HEK293T (cell line): ENCODE measurements around the gene PSMD5.

Source experiments
- ARNT ChIP-seq: fragments of 450-650 bp; IDR thresholded peaks from 2 replicates; pipeline ENCODE4 v1.6.1; 2017; ENCODE audit warnings: mild to moderate bottlenecking
- BHLHE40 ChIP-seq: fragments of 450-650 bp; IDR thresholded peaks from 2 replicates; pipeline ENCODE4 v1.6.1; 2016; ENCODE audit warnings: mild to moderate bottlenecking, moderate library complexity, borderline replicate concordance
- ELF4 ChIP-seq: fragments of 450-650 bp; IDR thresholded peaks from 2 replicates; pipeline ENCODE4 v1.6.1; 2017; ENCODE audit warnings: antibody characterized with exemption
- FOXA1 ChIP-seq: fragments of 450-650 bp; IDR thresholded peaks from 2 replicates; pipeline ENCODE4 v1.6.1; 2016; ENCODE audit warnings: mild to moderate bottlenecking
- PKNOX1 ChIP-seq: fragments of 450-650 bp; IDR thresholded peaks from 2 replicates; pipeline ENCODE4 v1.6.1; 2016

DNA sequence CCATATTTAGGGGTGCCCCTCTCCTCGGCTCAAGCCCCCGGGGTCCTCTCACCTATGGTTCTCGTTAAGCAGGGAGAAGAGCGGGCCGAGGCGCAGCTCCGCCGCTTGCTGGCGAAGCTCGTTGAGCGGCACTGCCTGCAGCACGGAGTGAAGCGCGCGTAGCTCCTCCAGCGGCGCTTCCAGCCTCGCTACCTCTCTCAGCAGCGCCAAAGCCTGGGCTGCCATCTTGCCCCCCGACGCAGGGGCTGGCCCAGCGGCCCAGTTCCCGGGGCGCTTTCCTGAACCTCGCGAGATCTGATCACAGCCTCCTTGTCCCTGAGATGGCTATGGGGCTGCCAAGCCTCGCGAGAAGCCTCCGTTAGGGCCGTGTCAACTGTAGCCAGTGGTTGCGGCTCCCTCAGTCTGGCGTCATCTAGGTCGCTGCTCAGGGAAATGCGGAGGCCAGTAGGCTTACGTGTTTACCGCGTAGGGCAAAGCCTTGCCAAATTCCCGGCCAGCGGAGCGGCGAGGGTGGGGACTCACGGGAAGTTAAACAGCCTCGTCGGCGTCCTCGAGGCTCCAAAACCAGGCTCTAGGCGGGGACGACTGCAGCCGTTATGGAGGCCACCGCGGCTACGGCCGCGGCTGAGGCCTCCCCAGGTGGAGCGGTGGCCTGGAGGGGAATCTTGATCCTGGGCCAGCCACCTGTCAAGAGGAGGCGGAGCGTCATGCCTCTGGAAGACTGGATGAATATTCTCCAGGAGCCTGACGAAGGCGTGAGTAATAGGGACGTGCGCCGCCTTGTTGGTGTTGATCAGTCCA lies at the start of gene PSMD5:
- TF ChIP-seq PKNOX1, result no peak
- TF ChIP-seq FOXA1, result no peak
- TF ChIP-seq ELF4, result no peak
- TF ChIP-seq BHLHE40, result no peak
- TF ChIP-seq ARNT, result no peak
